ENCODE measurements around the gene ZNF878. TPM values are rescaled to one million over a fixed set of nuclear protein-coding genes. Genes with fewer than 3 reads are reported as not detected.
A peak's percentile ranks its signal among the peaks of the same experiment; 100 is the strongest.

ZNF878 gene
- total RNA-seq, 1 experiment from 2014 or later: not detected

DNA sequence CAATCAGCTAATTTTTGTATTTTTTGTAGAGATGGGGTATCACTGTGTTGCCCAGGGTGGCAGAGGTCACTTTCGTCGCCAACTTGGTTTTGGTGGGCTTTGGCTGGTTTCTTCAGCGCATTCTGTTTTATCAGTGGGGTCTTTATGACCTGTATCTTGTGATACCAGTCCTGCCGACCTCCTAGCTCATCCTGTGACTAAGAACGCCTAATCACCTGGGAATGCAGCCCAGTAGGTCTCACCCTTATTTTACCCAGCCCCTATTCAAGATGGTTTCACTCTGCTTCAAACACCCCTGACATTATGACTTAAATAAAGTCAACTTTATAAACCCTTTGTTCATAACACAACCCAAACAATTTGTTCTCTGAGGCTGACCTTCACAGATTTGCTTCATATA is 3.0 kb upstream of the ZNF878 start:
- no peak for DNase-seq
- no peak overlapping the region for H3K4me3 ChIP-seq (ENCODE audit: insufficient read depth, low read depth, low read length)
- H3K27me3 ChIP-seq (ENCODE audit: control insufficient read depth, insufficient read depth, low read length): no peaks in the 10 kb centered on the region
- H3K36me3 ChIP-seq (replicated peaks; ENCODE audit: control insufficient read depth, insufficient read depth, low read length): no peaks in the 10 kb centered on the region

DNA sequence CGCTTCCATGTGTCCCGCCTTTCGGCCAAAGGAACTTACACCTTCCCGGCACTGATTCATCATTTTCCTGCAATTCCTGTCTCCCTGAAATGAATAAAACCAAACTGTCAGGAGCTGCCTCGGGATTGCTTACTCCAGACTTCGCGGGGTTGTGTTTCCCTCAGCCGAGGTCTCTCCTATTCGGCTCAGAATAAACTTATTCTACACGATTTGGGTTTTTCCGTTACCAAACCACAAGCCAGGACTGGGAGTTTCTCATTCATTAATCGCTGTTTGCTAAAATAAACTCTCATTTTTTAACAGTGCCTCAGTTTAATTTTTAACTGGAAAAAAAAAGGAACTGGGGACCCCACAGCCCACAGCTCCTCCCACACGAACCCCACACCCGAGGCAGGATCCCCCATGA is 667 bp downstream of the ZNF878 start:
- H3K4me3 ChIP-seq (ENCODE audit: insufficient read depth, low read depth, low read length): peak overlapping the region; percentile 66; the same call in 1 of the 2 replicates
- DNase-seq: peak; percentile 43
- no peaks in the 10 kb centered on the region for H3K27me3 ChIP-seq (ENCODE audit: control insufficient read depth, insufficient read depth, low read length)
- no peaks in the 10 kb centered on the region for H3K36me3 ChIP-seq (replicated peaks; ENCODE audit: control insufficient read depth, insufficient read depth, low read length)

DNA sequence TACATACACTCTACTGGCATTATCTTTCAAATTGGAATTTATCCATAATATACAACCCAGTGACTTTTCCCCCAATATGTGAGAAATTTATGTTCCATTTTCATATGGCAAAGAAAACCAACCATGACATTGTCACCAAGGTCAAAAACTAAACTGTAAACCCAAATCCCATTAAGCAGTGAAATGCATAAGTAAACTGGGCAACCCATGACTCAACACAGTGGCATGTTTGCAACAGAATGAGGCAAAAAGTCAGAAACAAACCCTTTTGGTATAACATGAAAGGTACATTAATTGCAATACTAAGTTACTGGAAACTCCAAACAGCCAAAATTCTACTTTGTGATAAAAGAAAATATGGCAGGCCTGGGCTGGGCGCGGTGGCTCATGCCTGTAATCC is 4.9 kb downstream of the ZNF878 start:
- H3K27me3 ChIP-seq (ENCODE audit: control insufficient read depth, insufficient read depth, low read length): no peaks in the 10 kb centered on the region
- H3K4me3 ChIP-seq (ENCODE audit: insufficient read depth, low read depth, low read length): no peak overlapping the region
- H3K36me3 ChIP-seq (replicated peaks; ENCODE audit: control insufficient read depth, insufficient read depth, low read length): peaks cover 23% of the 10 kb centered on the region
- DNase-seq: no peak

DNA sequence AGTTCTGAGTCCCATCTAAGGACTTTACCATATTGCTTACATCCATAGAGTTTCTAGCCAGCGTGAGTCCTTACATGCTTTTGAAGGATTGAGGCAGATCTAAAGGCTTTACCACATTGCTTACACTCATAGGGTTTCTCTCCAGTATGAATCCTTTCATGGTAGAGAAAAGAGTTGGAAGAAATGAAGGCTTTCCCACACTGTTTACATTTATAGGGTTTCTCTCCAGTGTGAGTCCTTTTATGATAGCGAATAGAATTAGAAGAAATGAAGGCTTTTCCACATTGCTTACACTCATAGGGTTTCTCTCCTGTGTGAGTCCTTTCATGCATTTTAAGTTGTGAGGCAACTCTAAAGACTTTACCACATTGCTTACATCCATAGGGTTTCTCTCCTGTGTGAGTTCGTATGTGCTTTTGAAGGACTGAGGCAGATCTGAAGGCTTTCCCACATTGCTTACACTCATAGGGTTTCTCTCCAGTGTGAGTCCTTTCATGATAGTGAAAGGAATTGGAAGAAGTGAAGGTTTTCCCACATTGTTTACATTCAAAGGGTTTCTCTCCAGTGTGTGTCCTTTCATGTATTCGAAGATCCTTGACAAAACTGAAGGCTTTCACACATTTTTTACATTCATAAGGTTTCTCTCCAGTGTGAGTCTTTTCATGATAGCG is 8.9 kb downstream of the ZNF878 start:
- no peak overlapping the region for H3K4me3 ChIP-seq (ENCODE audit: insufficient read depth, low read depth, low read length)
- H3K27me3 ChIP-seq (ENCODE audit: control insufficient read depth, insufficient read depth, low read length): no peaks in the 10 kb centered on the region
- peaks cover 24% of the 10 kb centered on the region for H3K36me3 ChIP-seq (replicated peaks; ENCODE audit: control insufficient read depth, insufficient read depth, low read length)
- no peak for DNase-seq

DNA sequence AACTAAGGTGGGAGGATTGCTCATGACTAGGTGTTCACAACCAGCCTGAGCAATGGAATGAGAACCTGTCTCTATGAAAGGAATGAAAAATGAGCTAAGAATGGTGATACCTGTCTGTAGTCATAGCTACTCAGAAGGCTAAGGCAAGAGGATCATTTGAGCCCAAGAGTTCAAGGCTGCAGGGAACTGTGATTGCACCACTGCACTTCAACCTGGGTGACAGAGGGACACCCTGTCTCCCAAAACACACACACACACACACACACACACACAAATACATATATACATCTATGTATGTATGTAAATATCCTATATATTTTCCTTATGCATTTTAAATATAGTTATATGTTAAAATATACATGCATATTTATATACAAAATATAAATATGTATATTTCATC is 9.9 kb downstream of the ZNF878 start:
- Histone ChIP-seq H3K27me3 (ENCODE audit: control insufficient read depth, insufficient read depth, low read length) (no peaks in the 10 kb centered on the region), H3K36me3 (replicated peaks; ENCODE audit: control insufficient read depth, insufficient read depth, low read length) (peaks cover 24% of the 10 kb centered on the region), H3K4me3 (ENCODE audit: insufficient read depth, low read depth, low read length) (no peak overlapping the region)
- DNase-seq: no peak

DNA sequence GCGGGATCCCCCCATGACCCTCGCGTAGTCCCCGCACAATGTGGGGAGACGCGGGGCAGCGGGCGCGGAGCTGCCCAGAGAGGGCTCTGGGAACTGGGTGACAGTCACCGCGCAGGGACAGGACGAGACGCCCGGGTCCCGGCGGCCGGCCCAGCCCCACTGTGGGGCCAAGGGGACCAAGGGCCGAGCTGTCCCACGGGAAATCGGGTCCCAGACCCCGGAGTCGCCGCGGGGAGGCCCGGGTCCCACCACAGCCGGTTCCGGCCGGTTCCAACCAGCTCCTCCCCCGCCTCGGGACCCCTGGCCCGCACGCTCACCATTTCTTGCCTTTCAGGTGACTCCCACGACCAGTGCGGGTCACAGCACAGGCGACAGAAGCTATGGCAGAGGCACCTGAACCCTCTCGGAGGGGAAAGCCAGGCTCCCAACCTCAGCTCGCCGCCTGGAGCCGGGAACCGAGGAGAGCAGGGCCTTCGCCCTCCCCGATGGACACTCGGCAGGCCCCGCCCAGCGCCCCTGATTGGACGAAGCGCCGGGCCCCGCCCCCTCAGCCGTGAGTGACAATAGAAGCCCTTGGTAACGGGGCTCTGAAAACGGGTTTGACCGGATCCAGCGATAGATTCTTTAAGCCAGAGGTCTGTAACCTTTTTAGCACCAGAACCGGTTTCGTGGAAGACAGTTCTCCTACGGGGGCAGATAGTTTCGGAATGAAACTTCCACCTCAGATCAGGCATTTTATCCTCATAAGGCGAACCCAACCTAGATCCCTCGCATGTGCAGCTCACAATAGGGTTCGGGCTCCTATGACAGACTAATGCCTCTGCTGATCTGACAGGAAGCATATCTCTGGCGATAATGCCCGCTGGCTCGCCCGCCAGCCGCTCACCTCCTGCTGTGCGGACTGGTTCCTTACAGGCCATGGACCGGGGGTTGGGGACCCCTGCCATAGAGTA is 17.3 kb downstream of the ZNF878 start, which contains the start of gene ZNF433:
TSS of gene ZNF433 (minus strand) at position 460 of the 953 bp plus-strand sequence. CDS start at position 320, 140 bp downstream.
- H3K27me3 ChIP-seq (ENCODE audit: control insufficient read depth, insufficient read depth, low read length): peaks cover 4% of the 10 kb centered on the region; the same call in 1 of the 2 replicates
- peak; percentile 99 for DNase-seq
- no peaks in the 10 kb centered on the region for H3K36me3 ChIP-seq (replicated peaks; ENCODE audit: control insufficient read depth, insufficient read depth, low read length)
- H3K4me3 ChIP-seq (ENCODE audit: insufficient read depth, low read depth, low read length): peak within 1 kb of the TSS; percentile 53; the same call in 1 of the 2 replicates

DNA sequence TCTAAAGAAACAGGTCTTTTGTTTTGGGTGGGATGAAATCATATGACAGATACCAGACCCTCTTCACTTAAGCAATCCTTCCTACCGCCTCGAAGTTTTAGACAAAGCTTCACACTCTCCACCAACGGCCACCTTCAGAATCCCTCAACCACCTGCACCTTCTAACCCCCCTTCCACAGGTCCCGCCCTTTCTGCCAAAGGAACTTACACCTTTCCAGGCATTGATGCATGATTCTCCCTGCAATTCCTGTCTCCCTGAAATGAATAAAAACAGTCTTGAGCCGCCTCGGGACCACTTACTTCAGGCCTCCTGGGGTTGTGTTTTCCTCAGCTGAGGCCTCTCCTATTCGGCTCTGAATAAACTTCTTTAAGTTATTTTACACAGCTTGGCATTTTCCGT is 18.1 kb downstream of the ZNF878 start:
- H3K36me3 ChIP-seq (replicated peaks; ENCODE audit: control insufficient read depth, insufficient read depth, low read length): no peaks in the 10 kb centered on the region
- H3K27me3 ChIP-seq (ENCODE audit: control insufficient read depth, insufficient read depth, low read length): peaks cover 4% of the 10 kb centered on the region; the same call in 1 of the 2 replicates
- no peak overlapping the region for H3K4me3 ChIP-seq (ENCODE audit: insufficient read depth, low read depth, low read length)
- DNase-seq: peak; percentile 45

DNA sequence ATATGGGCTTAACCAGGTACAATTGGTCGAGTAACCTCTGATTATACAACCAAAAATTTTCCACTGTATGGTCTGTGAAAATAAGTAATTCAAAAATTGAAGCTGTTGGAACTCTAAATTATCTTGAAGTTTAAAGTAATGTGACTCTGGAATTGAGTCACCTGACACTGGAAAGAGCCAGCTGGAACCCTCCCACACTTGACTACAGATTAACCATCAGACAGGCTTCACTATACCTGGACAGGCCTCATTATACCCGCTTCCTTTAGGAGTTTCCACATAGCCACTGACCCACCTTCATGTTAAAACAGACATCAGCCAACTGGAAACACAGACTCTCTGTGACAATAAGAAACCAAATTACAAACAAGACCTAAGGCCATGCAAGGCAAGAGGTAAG is 18.6 kb downstream of the ZNF878 start:
- no peak overlapping the region for H3K4me3 ChIP-seq (ENCODE audit: insufficient read depth, low read depth, low read length)
- no peaks in the 10 kb centered on the region for H3K36me3 ChIP-seq (replicated peaks; ENCODE audit: control insufficient read depth, insufficient read depth, low read length)
- H3K27me3 ChIP-seq (ENCODE audit: control insufficient read depth, insufficient read depth, low read length): peaks cover 4% of the 10 kb centered on the region; the same call in 1 of the 2 replicates
- DNase-seq: no peak

DNA sequence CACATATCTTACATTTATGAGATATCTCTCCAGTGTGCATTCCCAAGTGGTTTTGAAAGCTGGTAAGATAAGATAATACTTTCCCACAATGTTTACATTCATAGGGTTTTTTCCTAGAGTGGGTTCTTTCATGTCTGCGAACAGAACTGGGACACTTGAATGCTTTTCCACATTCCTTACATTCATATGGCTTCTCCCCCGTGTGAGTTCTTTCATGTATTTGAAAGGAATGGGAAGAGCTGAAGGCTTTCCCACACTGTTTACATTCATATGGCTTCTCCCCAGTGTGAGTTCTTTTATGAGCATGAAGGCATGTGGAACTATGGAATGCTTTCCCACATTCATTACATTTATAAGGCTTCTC is 37.0 kb downstream of the ZNF878 start:
- Histone ChIP-seq H3K27me3 (ENCODE audit: control insufficient read depth, insufficient read depth, low read length) (no peaks in the 10 kb centered on the region), H3K36me3 (replicated peaks; ENCODE audit: control insufficient read depth, insufficient read depth, low read length) (peaks cover 25% of the 10 kb centered on the region), H3K4me3 (ENCODE audit: insufficient read depth, low read depth, low read length) (no peak overlapping the region)
- DNase-seq: no peak

DNA sequence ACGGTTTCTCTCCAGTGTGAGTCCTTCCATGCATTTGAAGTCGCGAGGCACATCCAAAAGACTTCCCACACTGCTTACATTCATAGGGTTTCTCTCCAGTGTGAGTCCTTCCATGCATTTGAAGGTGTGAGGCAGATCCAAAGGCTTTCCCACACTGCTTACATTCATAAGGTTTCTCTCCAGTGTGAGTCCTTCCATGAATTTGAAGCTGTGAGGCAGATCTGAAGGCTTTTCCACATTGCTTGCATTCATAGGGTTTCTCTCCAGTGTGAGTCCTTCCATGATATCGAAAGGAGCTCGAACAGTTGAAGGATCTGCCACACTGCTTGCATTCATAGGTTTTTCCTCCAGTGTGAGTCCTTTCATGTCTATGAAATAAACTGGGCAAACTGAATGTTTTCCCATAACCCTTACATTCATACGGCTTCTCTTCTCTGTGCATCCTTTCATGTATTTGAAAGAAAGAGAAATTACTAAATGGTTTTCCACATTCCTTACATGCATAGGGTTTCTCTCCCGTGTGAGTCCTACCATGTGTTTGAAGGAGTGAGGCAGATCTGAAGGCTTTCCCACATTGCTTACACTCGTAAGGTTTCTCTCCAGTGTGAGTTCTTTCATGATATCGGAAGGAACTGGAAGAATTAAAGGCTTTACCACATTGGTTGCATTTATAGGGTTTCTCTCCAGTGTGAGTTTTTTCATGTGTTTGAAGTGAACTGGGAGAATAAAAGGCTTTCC is 37.6 kb downstream of the ZNF878 start:
- no peak overlapping the region for H3K4me3 ChIP-seq (ENCODE audit: insufficient read depth, low read depth, low read length)
- H3K36me3 ChIP-seq (replicated peaks; ENCODE audit: control insufficient read depth, insufficient read depth, low read length): peaks cover 25% of the 10 kb centered on the region
- DNase-seq: no peak
- H3K27me3 ChIP-seq (ENCODE audit: control insufficient read depth, insufficient read depth, low read length): no peaks in the 10 kb centered on the region

DNA sequence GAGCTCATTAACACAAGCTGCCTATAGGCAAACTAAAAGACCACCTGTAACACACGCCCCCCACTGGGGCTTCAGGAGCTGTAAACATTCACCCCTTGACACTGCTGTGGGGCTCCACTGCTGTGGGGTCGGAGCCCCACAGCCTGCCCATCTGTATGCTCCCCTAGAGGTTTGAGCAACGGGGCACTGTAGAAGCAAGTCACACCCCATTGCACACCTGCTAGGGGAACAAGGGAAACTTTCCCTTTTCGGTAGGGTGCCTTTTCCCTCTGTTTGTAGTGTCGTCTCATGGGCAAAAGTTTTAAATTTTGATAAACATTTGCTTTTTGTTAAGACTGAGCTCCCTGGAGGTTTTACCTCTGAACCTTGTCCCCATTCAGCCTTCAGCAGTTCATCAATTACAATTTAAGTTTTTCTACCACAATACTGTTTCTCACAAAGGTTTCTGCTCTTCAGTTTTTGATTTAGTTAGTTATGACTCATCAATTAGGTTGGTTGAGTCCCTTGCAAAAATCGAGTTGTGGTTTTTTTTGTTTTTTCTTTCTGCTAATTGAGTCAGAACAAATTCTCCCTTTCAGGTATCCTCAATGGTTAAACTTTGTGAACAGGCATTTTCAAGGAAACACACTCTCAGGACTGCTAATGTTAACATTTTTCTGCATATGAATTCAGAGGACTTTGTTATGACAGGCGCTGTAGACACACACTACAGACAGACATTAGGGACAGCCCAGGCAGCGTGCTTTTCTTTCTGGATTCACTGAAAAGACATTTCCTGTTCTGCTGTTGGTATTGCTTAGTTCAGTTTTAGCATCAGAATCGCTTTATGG is 52.4 kb downstream of the ZNF878 start:
- peaks cover 3% of the 10 kb centered on the region for H3K36me3 ChIP-seq (replicated peaks; ENCODE audit: control insufficient read depth, insufficient read depth, low read length)
- no peak for DNase-seq
- no peaks in the 10 kb centered on the region for H3K27me3 ChIP-seq (ENCODE audit: control insufficient read depth, insufficient read depth, low read length)
- no peak overlapping the region for H3K4me3 ChIP-seq (ENCODE audit: insufficient read depth, low read depth, low read length)

DNA sequence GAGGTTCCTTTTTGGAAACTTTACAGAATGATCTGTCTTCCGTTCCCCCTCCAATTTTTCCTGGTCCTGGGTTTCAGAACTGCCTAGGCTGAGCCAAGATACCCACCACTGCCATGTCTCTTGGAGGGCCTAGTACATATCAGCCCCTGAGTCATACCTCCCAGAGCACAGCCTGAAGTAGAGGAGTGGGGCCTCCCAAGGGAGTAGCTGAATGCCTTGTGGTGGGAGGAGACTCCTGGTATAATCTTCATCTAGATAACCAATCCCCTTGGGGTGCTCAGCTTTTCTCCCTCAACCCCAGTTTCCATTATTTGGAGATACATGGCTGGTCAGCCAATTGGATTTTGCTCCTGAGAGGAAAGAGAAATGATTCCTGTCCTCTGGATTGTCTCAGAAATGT is 57.6 kb downstream of the ZNF878 start:
- no peak overlapping the region for H3K4me3 ChIP-seq (ENCODE audit: insufficient read depth, low read depth, low read length)
- DNase-seq: peak; percentile 49
- H3K36me3 ChIP-seq (replicated peaks; ENCODE audit: control insufficient read depth, insufficient read depth, low read length): peaks cover 2% of the 10 kb centered on the region; the same call in 1 of the 2 replicates
- no peaks in the 10 kb centered on the region for H3K27me3 ChIP-seq (ENCODE audit: control insufficient read depth, insufficient read depth, low read length)

Data from H7 (cell line).